Fibroblast of lung (primary cell): ENCODE data around the gene SYNJ2.

Experiments used
- EZH2 ChIP-seq: IDR thresholded peaks from 2 replicates; pipeline ENCODE4 v1.5.1; 2012; ENCODE audit warnings: low read length, control low read depth, mild to moderate bottlenecking; ENCODE audit errors: missing control alignments
- TF ChIP-seq, protein P1 (sequence below), 2 donors: IDR thresholded peaks in 1 of 2; conservative IDR thresholded peaks in 1 of 2; 1 replicate in 1 of 2; 2 replicates in 1 of 2; pipeline ENCODE4 v1.5.1; 2011 to 2012; ENCODE audit warnings: low read length in 2 of 2, control low read depth in 1 of 2, inconsistent platforms in 1 of 2, low read depth in 1 of 2, mild to moderate bottlenecking in 1 of 2

DNA sequence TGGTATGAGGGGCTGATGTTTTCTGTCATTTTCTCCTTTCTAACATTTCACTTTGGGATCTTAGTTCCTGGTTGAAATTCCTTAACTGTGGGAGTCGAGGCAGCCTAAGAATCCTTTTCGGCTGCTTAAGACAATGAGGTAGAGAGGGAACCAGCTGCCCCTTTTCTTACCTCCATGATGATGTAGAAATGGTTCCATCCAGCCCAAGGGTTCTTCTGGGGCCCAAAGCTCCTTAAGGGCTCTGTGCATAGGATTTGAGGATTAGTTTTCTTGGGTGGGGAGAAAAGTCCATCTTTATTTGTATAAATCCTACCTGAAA is 33.5 kb downstream of the SYNJ2 start:
- TF ChIP-seq, protein P1, sequence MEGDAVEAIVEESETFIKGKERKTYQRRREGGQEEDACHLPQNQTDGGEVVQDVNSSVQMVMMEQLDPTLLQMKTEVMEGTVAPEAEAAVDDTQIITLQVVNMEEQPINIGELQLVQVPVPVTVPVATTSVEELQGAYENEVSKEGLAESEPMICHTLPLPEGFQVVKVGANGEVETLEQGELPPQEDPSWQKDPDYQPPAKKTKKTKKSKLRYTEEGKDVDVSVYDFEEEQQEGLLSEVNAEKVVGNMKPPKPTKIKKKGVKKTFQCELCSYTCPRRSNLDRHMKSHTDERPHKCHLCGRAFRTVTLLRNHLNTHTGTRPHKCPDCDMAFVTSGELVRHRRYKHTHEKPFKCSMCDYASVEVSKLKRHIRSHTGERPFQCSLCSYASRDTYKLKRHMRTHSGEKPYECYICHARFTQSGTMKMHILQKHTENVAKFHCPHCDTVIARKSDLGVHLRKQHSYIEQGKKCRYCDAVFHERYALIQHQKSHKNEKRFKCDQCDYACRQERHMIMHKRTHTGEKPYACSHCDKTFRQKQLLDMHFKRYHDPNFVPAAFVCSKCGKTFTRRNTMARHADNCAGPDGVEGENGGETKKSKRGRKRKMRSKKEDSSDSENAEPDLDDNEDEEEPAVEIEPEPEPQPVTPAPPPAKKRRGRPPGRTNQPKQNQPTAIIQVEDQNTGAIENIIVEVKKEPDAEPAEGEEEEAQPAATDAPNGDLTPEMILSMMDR (conservative IDR thresholded peaks at IDR 0.05 in 1 of 2, IDR thresholded peaks at IDR 0.05 in 1 of 2; ENCODE audit: low read depth in 1 of 2, low read length in 2 of 2), result no peak
- no peak for TF ChIP-seq EZH2
